ENCODE data around the gene KLHL26.

GRCh38 chr19:18668252-18668631 is 31.4 kb downstream of the KLHL26 start:
- no peak for TF ChIP-seq CTCF (IDR thresholded peaks at IDR 0.05)
- TF ChIP-seq POLR2AphosphoS5 (IDR thresholded peaks at IDR 0.05), result no peak
- no peak for TF ChIP-seq POLR2A (IDR thresholded peaks at IDR 0.05)
- TF ChIP-seq EP300 (IDR thresholded peaks at IDR 0.05; ENCODE audit: low read depth), result no peak

Measured in transverse colon (tissue), 4 donors.